Measurements from ENCODE around the gene ADRA1B. TPM values are rescaled to one million over a fixed set of nuclear protein-coding genes. Genes with fewer than 3 reads are reported as not detected.
A peak's percentile ranks its signal among the peaks of the same experiment; 100 is the strongest.

The ADRA1B gene
- total RNA-seq, 1 donor = 0.63 TPM

- TF ChIP-seq, protein P1, sequence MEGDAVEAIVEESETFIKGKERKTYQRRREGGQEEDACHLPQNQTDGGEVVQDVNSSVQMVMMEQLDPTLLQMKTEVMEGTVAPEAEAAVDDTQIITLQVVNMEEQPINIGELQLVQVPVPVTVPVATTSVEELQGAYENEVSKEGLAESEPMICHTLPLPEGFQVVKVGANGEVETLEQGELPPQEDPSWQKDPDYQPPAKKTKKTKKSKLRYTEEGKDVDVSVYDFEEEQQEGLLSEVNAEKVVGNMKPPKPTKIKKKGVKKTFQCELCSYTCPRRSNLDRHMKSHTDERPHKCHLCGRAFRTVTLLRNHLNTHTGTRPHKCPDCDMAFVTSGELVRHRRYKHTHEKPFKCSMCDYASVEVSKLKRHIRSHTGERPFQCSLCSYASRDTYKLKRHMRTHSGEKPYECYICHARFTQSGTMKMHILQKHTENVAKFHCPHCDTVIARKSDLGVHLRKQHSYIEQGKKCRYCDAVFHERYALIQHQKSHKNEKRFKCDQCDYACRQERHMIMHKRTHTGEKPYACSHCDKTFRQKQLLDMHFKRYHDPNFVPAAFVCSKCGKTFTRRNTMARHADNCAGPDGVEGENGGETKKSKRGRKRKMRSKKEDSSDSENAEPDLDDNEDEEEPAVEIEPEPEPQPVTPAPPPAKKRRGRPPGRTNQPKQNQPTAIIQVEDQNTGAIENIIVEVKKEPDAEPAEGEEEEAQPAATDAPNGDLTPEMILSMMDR (IDR thresholded peaks at IDR 0.05; ENCODE audit: insufficient read depth, low read length) = no peak
- H3K4me3 ChIP-seq (ENCODE audit: low read depth, low read length) = no peak overlapping the region
- DNase-seq (ENCODE audit: low read depth) = no peak
These were observed 5.4 kb downstream of the ADRA1B start for GRCh38 chr5:159921721-159922120.

DNA sequence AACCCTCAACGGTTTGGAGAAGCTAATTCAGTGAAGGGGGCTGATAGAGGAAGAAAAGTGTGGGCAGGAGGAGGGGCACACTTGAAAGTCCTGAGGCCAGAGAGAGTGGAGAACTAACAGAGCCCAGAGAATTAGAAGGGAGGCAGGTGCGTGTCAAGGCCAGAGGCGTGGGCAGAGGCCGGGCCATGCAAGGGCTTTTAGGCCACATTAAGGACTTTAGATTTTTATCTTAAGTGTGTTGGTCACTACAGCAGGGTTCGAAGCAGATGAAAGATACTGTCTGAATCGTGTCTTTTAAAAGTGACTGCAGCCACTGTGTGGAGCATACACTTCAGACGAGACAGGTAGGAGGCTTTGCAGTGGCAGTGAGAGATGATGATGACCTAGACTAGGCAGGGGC is 6.7 kb downstream of the ADRA1B start:
- DNase-seq (ENCODE audit: low read depth) = no peak
- no peak overlapping the region for H3K4me3 ChIP-seq (ENCODE audit: low read depth, low read length)
- TF ChIP-seq, protein P1 (IDR thresholded peaks at IDR 0.05; ENCODE audit: insufficient read depth, low read length) = no peak

DNA sequence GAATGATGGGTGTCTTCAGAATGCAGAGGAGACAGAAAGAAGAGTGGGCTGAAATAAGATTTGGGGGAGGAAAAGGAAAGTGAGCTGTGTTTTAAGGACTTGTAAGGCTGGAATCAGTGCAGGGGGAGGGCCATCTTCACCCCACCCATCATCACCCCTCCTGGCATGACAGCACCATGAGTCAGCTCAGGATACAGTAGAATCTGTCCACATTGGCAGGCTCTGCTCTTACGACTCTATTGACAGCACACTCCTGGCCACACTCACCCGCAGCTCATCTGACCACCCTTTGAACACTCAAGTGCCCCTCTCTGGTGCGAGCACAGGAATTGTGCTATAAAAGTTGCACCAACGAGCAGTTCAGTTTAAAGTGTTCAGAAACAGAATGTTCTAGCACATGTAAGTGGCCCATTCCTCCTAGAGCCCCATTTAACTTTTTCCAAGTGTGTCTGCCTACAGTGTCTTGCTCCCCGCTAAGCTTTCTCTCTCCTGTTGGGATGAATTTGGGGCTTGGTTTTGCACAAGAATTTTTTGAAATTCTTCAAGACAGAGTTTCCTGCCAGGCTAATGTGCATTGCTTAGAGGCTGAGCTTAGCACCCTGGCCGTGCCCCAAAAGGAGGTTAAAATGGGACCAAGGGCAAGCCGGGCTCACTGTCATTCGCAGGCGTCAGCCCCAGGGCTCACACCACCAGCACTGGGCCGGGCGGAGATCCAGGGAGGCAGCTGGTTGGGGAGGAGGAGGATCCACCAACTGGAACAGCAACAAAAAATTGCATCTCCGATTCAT is 12.0 kb downstream of the ADRA1B start:
- peak; percentile 79 for DNase-seq (ENCODE audit: low read depth)
- H3K4me3 ChIP-seq (ENCODE audit: low read depth, low read length) = no peak overlapping the region
- TF ChIP-seq, protein P1 (IDR thresholded peaks at IDR 0.05; ENCODE audit: insufficient read depth, low read length) = no peak

DNA sequence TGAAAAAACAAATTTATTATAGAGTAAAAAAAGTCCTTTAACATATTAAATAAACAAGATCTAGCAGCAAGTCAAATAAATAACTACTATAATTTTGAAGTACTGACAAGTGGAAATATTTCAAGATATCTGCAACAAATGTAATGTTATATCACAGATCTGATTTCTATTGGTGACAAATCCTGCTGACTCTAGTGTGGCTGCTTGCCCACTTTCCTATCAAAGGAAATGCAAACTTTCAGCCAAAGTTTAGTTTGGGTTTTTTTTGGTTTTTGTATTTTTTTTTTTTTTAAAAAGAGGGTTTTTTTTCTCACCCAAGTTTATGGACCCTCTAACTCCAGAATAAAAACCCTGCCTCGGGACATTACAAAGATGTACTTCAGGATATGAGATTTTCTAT is 12.9 kb downstream of the ADRA1B start:
- TF ChIP-seq, protein P1 (IDR thresholded peaks at IDR 0.05; ENCODE audit: insufficient read depth, low read length) = no peak
- peak; percentile 47 for DNase-seq (ENCODE audit: low read depth)
- no peak overlapping the region for H3K4me3 ChIP-seq (ENCODE audit: low read depth, low read length)

DNA sequence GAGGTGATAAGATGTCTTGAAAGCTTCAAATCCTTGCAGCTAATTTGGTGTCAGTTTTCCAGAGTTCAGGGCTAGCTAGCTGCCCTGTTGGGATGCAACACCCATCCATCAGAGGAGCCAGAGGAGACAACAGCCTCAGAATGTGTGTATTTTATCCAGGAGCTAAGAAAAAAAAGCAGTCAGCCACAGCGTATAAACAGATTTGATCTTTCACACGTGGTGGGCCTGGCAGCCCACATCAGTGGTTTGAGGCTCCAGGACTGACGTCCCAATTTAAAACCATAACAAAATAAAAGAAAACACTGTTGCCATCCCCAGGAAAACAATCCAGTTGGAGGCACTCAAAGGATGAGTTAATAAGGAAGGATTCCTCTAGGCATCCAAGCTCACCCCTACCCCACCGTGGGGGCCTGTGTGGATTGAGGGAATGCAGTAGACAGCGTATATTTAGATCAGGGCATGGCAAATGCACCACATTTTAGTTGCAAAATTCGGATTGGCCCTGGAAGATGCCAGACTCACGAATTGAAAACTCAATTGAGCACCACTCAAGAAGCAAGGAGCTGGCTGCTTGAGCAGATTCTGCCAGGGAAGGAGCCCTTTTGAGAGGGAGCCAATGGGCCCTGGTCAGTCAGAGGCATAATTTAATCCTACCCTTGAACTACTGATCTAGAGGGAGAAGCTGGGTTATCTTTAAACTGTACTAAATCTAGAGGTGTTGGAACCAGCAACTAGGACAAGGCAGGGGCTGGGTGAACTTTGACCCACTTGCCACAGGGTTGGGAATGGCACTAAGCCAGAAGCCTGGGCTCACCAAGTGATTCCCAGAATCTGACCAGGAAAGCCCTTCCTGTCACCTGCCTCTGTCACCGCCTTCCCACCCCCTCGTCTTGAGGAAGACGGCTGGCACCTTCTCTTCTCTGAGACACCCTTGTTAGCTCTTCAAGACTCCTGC is 17.5 kb downstream of the ADRA1B start:
- TF ChIP-seq, protein P1 (IDR thresholded peaks at IDR 0.05; ENCODE audit: insufficient read depth, low read length) = no peak

GRCh38 chr5:159935946-159936345 is 19.7 kb downstream of the ADRA1B start:
- TF ChIP-seq, protein P1 (IDR thresholded peaks at IDR 0.05; ENCODE audit: insufficient read depth, low read length) = no peak

More for the DNA sequence above, 17.5 kb downstream of the ADRA1B start:
- DNase-seq (ENCODE audit: low read depth) = no peak
- no peak overlapping the region for H3K4me3 ChIP-seq (ENCODE audit: low read depth, low read length)

More at GRCh38 chr5:159935946-159936345, 19.7 kb downstream of the ADRA1B start:
- no peak for DNase-seq (ENCODE audit: low read depth)
- H3K4me3 ChIP-seq (ENCODE audit: low read depth, low read length) = no peak overlapping the region

Measured in fibroblast of the aortic adventitia (primary cell).